Gastrocnemius medialis (tissue), 4 donors: ENCODE results near the gene KDM1A. TPM values are rescaled to one million over a fixed set of nuclear protein-coding genes. Genes with fewer than 3 reads are reported as not detected.

ENCODE experiments used
- ATAC-seq, 2 donors: fragments of 150-250 bp; one replicate each; pipeline ENCODE4 v1.9.1; 2016
- DNase-seq, 2 donors: peaks; one replicate each; pipeline ENCODE4 v3.0.0-alpha.2; 2019
- H3K27ac ChIP-seq, 4 donors: fragments of 200-600 bp; sonication (generic); 1 replicate in 1 of 4; 2 replicates in 3 of 4; pipeline ENCODE4 v1.5.1; 2016 to 2018; ENCODE audit warnings: mild to moderate bottlenecking in 2 of 4, moderate library complexity in 1 of 4
- H3K27me3 ChIP-seq, 3 donors: fragments of 200-600 bp; sonication (generic) in 2 of 3; 1 replicate in 1 of 3; 2 replicates in 2 of 3; pipeline versions ENCODE4 v1.5.1 to v1.6.0; 2016 to 2019; ENCODE audit warnings: mild to moderate bottlenecking in 1 of 3, moderate library complexity in 1 of 3
- H3K36me3 ChIP-seq, 2 donors: fragments of 200-600 bp; sonication (generic) in 1 of 2; one replicate each; pipeline ENCODE4 v1.5.1; 2017 to 2018
- H3K4me1 ChIP-seq, 2 donors: fragments of 200-600 bp; sonication (generic) in 1 of 2; one replicate each; pipeline ENCODE4 v1.5.1; 2016 to 2017; ENCODE audit warnings: mild to moderate bottlenecking in 2 of 2
- H3K4me3 ChIP-seq, 4 donors: fragments of 200-600 bp; sonication (generic) in 3 of 4; 1 replicate in 1 of 4; 2 replicates in 3 of 4; pipeline ENCODE4 v1.5.1; 2016 to 2019; ENCODE audit warnings: mild to moderate bottlenecking in 2 of 4
- H3K9me3 ChIP-seq, 3 donors: fragments of 200-600 bp; sonication (generic) in 2 of 3; 1 replicate in 1 of 3; 2 replicates in 2 of 3; pipeline ENCODE4 v1.5.1; 2016 to 2019
- POLR2A ChIP-seq, 2 donors: fragments of 450-650 bp; IDR thresholded peaks; one replicate each; pipeline ENCODE4 v1.6.1; 2017; ENCODE audit warnings: antibody characterized with exemption in 2 of 2, mild to moderate bottlenecking in 2 of 2, moderate library complexity in 2 of 2
- in situ Hi-C, 4 donors: fragments of 200-750 bp; cut with MboI; loops; one replicate each; pipeline versions ENCODE4 v1.15.0 to v1.8.0; 2017; ENCODE audit warnings: low sequenced_read_pairs in 4 of 4
- intact Hi-C: fragments of 100-400 bp; cut with DNase I; formaldehyde crosslinking; loops from one replicate; pipeline ENCODE4 v1.15.1; 2023; ENCODE audit warnings: low total_unique reads
- total RNA-seq, 4 donors: library from RNA; depleted of rRNA; stranded (reverse); fragments of >200 nt; gene quantifications; one replicate each; pipeline versions ENCODE4 v1.1.0 to v1.2.3, GENCODE V29; 2016
- TF ChIP-seq, protein P1 (sequence below), 5 experiments: fragments of 450-650 bp in 3 of 5; fragments of 200-600 bp in 2 of 5; sonication (generic) in 2 of 5; IDR thresholded peaks in 4 of 5; conservative IDR thresholded peaks in 1 of 5; 1 replicate in 4 of 5; 2 replicates in 1 of 5; pipeline ENCODE4 v1.5.1; 2016 to 2019; ENCODE audit warnings: antibody characterized with exemption in 5 of 5, mild to moderate bottlenecking in 3 of 5, moderate library complexity in 3 of 5

KDM1A gene
- total RNA-seq, 4 donors from 2014 or later = 46.0 to 76.2 (median 58.7) TPM

DNA sequence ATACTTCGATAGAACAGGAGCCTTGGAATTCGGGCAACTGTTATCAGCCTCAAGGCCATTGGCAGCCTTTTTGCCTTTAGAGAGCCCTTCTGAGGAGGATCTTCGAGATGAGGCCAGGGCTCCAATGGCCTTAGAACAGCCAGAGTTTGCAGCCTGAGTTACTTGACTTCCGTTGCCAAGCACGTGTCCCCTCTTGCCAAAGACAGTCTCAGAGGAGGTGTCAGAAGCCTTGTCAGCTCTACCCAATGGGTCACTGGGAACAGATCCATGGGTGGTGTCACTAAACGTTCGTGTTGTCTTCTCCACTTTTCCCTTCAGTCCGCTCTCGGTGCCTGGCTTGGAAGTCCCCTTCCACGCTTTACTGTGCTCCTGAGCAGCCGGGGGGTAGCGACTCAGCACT lies 73.2 kb downstream of the KDM1A start:
- DNase-seq (no peak), ATAC-seq (no peak)
- Histone ChIP-seq H3K27me3 (no peaks in the 10 kb centered on the region), H3K27ac (no peak overlapping the region), H3K4me1 (no peaks in the 10 kb centered on the region), H3K36me3 (peaks cover 0 to 9% of the 10 kb centered on the region in 2 donors), H3K9me3 (no peaks in the 10 kb centered on the region), H3K4me3 (no peak overlapping the region)
- no peak for TF ChIP-seq POLR2A (IDR thresholded peaks at IDR 0.05)
- TF ChIP-seq, protein P1, sequence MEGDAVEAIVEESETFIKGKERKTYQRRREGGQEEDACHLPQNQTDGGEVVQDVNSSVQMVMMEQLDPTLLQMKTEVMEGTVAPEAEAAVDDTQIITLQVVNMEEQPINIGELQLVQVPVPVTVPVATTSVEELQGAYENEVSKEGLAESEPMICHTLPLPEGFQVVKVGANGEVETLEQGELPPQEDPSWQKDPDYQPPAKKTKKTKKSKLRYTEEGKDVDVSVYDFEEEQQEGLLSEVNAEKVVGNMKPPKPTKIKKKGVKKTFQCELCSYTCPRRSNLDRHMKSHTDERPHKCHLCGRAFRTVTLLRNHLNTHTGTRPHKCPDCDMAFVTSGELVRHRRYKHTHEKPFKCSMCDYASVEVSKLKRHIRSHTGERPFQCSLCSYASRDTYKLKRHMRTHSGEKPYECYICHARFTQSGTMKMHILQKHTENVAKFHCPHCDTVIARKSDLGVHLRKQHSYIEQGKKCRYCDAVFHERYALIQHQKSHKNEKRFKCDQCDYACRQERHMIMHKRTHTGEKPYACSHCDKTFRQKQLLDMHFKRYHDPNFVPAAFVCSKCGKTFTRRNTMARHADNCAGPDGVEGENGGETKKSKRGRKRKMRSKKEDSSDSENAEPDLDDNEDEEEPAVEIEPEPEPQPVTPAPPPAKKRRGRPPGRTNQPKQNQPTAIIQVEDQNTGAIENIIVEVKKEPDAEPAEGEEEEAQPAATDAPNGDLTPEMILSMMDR (IDR thresholded peaks at IDR 0.05 in 4 of 5, conservative IDR thresholded peaks at IDR 0.05 in 1 of 5) = no peak
- in situ Hi-C loops (no loop called here), intact Hi-C loops (no loop called here)

DNA sequence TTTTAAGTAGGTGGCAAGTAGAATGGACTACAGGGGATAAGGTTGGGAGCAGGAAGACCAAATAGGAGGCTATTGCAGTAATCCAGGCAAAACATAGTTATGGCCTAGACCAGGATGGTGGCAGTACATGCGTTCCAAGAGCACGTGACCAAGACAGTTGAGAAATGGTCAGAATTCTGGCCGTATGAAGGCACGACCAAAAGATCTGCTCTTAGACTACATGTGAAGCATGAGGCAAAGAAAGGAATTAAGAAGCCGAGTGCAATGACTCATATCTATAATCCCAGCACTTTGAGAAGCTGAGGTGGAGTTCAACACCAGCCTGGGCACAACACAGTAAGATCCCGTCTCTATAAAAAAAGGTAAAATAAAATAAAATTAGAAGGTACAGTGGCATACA lies 78.0 kb downstream of the KDM1A start:
- DNase-seq = no peak
- H3K27me3 ChIP-seq = no peaks in the 10 kb centered on the region
- no peak overlapping the region for H3K4me3 ChIP-seq
- TF ChIP-seq POLR2A (IDR thresholded peaks at IDR 0.05) = no peak
- TF ChIP-seq, protein P1 (IDR thresholded peaks at IDR 0.05 in 4 of 5, conservative IDR thresholded peaks at IDR 0.05 in 1 of 5) = no peak
- ATAC-seq = no peak
- H3K4me1 ChIP-seq = peaks cover 17 to 31% of the 10 kb centered on the region in 2 donors
- intact Hi-C loops = no loop called here
- no peak overlapping the region for H3K27ac ChIP-seq
- no peaks in the 10 kb centered on the region for H3K36me3 ChIP-seq
- no peaks in the 10 kb centered on the region for H3K9me3 ChIP-seq
- in situ Hi-C loops = loop anchor here (5.0 kb wide), 2 partner anchors 85 to 90 kb away; no protein-coding TSS in a partner anchor

DNA sequence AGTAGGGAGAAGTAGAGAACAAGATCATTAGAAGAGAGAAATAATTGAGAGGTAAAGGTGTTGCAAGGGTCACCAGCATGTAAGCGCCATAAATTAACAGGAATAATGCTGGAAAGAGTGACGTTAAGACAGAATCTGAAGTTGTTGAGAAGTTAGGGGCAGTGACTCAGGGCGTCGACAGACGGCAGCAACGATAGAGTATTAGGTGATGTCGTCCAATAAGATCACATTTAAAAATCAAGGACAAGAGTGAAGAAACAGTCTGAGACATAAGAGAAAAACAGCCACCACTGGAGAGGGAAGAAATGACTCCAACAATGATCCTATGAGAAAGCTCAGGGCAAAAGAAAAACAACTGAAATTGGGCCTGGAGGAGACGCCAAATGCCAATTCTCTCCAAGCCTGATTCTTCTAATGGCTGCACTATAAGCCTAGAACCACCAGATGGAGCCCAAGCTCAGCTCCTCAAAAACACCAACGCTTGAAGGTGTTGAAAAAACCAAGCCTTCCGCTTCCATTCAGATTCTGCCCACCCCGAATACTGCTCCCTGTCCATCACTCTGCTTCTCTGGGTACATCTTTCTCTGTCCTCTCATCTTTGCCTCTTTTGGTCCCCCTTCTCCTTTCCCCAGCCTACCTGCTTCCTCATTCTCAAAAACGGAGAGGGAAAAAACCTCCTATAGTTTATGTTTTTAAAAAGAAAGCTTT lies 79.3 kb downstream of the KDM1A start:
- Histone ChIP-seq H3K36me3 (no peaks in the 10 kb centered on the region), H3K4me3 (no peak overlapping the region), H3K4me1 (peaks cover 17 to 34% of the 10 kb centered on the region in 2 donors), H3K27me3 (no peaks in the 10 kb centered on the region), H3K27ac (no peak overlapping the region), H3K9me3 (no peaks in the 10 kb centered on the region)
- DNase-seq (peak; percentile 25 to 46), ATAC-seq (peak; percentile 75 to 78)
- no peak for TF ChIP-seq POLR2A (IDR thresholded peaks at IDR 0.05)
- TF ChIP-seq, protein P1 (IDR thresholded peaks at IDR 0.05 in 4 of 5, conservative IDR thresholded peaks at IDR 0.05 in 1 of 5) = peak; percentile 73 to 96 (median 89)
- in situ Hi-C loops (loop anchor here (5.0 kb wide), 2 partner anchors 84 to 89 kb away; no protein-coding TSS in a partner anchor), intact Hi-C loops (loop anchor here (1.0 to 2.0 kb wide), 2 partner anchors 86 to 122 kb away; no protein-coding TSS in a partner anchor)

DNA sequence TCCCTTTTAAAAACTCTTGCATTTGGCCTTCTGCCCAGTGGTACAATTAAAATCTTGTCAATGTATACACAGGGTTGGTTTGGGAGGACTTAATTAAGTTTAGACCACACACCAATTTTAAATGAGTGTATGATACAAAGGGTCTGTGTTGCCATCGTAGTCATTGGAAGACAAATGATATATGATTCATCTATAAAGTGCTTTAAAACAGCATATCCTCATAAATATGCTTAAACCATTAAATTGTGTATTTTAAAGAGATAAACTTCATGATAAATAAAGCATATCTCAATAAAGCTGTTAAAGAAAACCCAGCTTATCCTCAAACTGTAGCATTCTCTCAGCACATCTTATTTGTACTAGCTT lies 79.9 kb downstream of the KDM1A start:
- in situ Hi-C loops = loop anchor here (5.0 kb wide), 2 partner anchors 83 to 88 kb away; no protein-coding TSS in a partner anchor
- ATAC-seq = no peak
- peaks cover 17 to 34% of the 10 kb centered on the region in 2 donors for H3K4me1 ChIP-seq

More for the DNA sequence above, 79.9 kb downstream of the KDM1A start:
- no peak overlapping the region for H3K27ac ChIP-seq
- H3K36me3 ChIP-seq = no peaks in the 10 kb centered on the region
- H3K9me3 ChIP-seq = no peaks in the 10 kb centered on the region
- no peaks in the 10 kb centered on the region for H3K27me3 ChIP-seq
- TF ChIP-seq, protein P1 (IDR thresholded peaks at IDR 0.05 in 4 of 5, conservative IDR thresholded peaks at IDR 0.05 in 1 of 5) = no peak
- no peak for TF ChIP-seq POLR2A (IDR thresholded peaks at IDR 0.05)
- no peak for DNase-seq
- intact Hi-C loops = loop anchor here (2.0 kb wide), 1 partner anchor 122 kb away; no protein-coding TSS in a partner anchor
- no peak overlapping the region for H3K4me3 ChIP-seq
